Chondrocyte (in vitro differentiated cells): ENCODE measurements around the gene SMIM31. TPM values are rescaled to one million over a fixed set of nuclear protein-coding genes. Genes with fewer than 3 reads are reported as not detected.

ENCODE experiments used
- DNase-seq: peaks from one replicate; pipeline ENCODE4 v3.0.0; 2021; ENCODE audit warnings: mixed read lengths, low spot score
- H3K27ac Mint-ChIP-seq: one replicate; pipeline ENCODE4 v1.8.0; 2021; ENCODE audit warnings: mild to moderate bottlenecking, moderate library complexity, mixed read lengths; ENCODE audit not compliant: unreplicated experiment
- H3K27me3 Mint-ChIP-seq: 2 replicates; pipeline ENCODE4 v1.8.0; 2021; ENCODE audit warnings: low read depth, mixed read lengths
- H3K36me3 Mint-ChIP-seq: 2 replicates; pipeline ENCODE4 v1.8.0; 2021; ENCODE audit warnings: low read depth, mixed read lengths
- H3K4me1 Mint-ChIP-seq: 2 replicates; pipeline ENCODE4 v1.8.0; 2021; ENCODE audit warnings: low read depth, mild to moderate bottlenecking, mixed read lengths
- H3K4me3 Mint-ChIP-seq: one replicate; pipeline ENCODE4 v1.8.0; 2021; ENCODE audit warnings: mild to moderate bottlenecking, moderate library complexity, mixed read lengths; ENCODE audit not compliant: unreplicated experiment
- H3K9me3 Mint-ChIP-seq: 2 replicates; pipeline ENCODE4 v1.8.0; 2021; ENCODE audit warnings: low read depth, mixed read lengths
- CTCF ChIP-seq: fragments of 200-600 bp; sonication (generic); IDR thresholded peaks from 2 replicates; pipeline ENCODE4 v1.5.0; 2021; ENCODE audit warnings: antibody characterized with exemption, mild to moderate bottlenecking, moderate library complexity
- total RNA-seq: library from RNA; stranded (reverse); gene quantifications from 3 replicates; pipeline ENCODE4 v1.2.1, GENCODE V29; 2021

The SMIM31 gene
- total RNA-seq, 1 donor from 2014 or later, result not detected

GRCh38 chr4:164828955-164829354 is 75.0 kb downstream of the SMIM31 start:
- TF ChIP-seq CTCF, result no peak
- DNase-seq, result no peak
- H3K36me3 Mint-ChIP-seq, result no peaks in the 10 kb centered on the region
- H3K4me1 Mint-ChIP-seq, result no peaks in the 10 kb centered on the region
- H3K27me3 Mint-ChIP-seq, result peaks cover 4% of the 10 kb centered on the region
- H3K27ac Mint-ChIP-seq, result no peak overlapping the region
- H3K9me3 Mint-ChIP-seq, result no peaks in the 10 kb centered on the region
- no peak overlapping the region for H3K4me3 Mint-ChIP-seq

DNA sequence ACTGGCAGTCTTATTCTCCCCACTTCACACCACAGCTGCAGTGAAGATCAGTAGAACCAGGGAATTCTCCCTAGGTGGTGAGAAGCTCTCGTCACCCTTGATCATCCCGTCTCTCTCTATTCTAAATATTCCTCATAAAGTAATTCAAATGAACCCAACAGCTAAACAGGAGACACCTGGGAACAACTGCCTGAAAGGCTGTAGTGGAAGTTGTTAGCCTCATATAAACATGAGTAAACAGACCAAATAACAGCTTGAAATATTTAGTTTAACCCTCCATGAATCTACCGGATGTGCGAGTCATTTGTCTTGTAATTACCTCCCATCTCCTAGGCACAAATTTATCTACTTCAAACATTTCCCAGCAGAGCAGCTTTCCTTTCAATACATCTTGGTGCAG is 92.6 kb downstream of the SMIM31 start:
- H3K27ac Mint-ChIP-seq, result no peak overlapping the region
- H3K36me3 Mint-ChIP-seq, result peaks cover 2% of the 10 kb centered on the region
- DNase-seq, result no peak
- H3K4me1 Mint-ChIP-seq, result no peaks in the 10 kb centered on the region
- TF ChIP-seq CTCF, result no peak
- peaks cover 11% of the 10 kb centered on the region for H3K27me3 Mint-ChIP-seq
- H3K9me3 Mint-ChIP-seq, result no peaks in the 10 kb centered on the region
- no peak overlapping the region for H3K4me3 Mint-ChIP-seq

- H3K36me3 Mint-ChIP-seq, result peaks cover 2% of the 10 kb centered on the region
- no peak overlapping the region for H3K27ac Mint-ChIP-seq
- no peaks in the 10 kb centered on the region for H3K4me1 Mint-ChIP-seq
- no peak for TF ChIP-seq CTCF
- no peaks in the 10 kb centered on the region for H3K9me3 Mint-ChIP-seq
- no peak overlapping the region for H3K4me3 Mint-ChIP-seq
- no peak for DNase-seq
- peaks cover 11% of the 10 kb centered on the region for H3K27me3 Mint-ChIP-seq
Measured at GRCh38 chr4:164847016-164847415, 93.1 kb downstream of the SMIM31 start.

- Mint-ChIP-seq H3K4me1 (no peaks in the 10 kb centered on the region), H3K27ac (no peak overlapping the region), H3K9me3 (peaks cover 3% of the 10 kb centered on the region), H3K4me3 (no peak overlapping the region), H3K36me3 (peaks cover 2% of the 10 kb centered on the region), H3K27me3 (peaks cover 11% of the 10 kb centered on the region)
- DNase-seq, result no peak
- no peak for TF ChIP-seq CTCF
Measured at GRCh38 chr4:164847967-164848649, 94.2 kb downstream of the SMIM31 start.

Other genes starting within 250 kb of the SMIM31 start
- not detected in 3 replicates for gene APELA, start 123.0 kb downstream of the SMIM31 start, total RNA-seq
- 0.20 to 0.79 TPM in 2 of 3 replicates, not detected in the other for gene TRIM61, start 223.5 kb downstream of the SMIM31 start, total RNA-seq